Measurements from ENCODE around the gene RSRC1.

GRCh38 chr3:158103081-158103886 lies 6.6 kb upstream of the RSRC1 start:
- TF ChIP-seq, protein P1, sequence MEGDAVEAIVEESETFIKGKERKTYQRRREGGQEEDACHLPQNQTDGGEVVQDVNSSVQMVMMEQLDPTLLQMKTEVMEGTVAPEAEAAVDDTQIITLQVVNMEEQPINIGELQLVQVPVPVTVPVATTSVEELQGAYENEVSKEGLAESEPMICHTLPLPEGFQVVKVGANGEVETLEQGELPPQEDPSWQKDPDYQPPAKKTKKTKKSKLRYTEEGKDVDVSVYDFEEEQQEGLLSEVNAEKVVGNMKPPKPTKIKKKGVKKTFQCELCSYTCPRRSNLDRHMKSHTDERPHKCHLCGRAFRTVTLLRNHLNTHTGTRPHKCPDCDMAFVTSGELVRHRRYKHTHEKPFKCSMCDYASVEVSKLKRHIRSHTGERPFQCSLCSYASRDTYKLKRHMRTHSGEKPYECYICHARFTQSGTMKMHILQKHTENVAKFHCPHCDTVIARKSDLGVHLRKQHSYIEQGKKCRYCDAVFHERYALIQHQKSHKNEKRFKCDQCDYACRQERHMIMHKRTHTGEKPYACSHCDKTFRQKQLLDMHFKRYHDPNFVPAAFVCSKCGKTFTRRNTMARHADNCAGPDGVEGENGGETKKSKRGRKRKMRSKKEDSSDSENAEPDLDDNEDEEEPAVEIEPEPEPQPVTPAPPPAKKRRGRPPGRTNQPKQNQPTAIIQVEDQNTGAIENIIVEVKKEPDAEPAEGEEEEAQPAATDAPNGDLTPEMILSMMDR (IDR thresholded peaks at IDR 0.05; ENCODE audit: low read depth, low read length): no peak
- no peak for TF ChIP-seq EZH2phosphoT487 (IDR thresholded peaks at IDR 0.05; ENCODE audit: low read depth)
